ENCODE measurements around the gene SLC6A6. TPM values are rescaled to one million over a fixed set of nuclear protein-coding genes. Genes with fewer than 3 reads are reported as not detected.

The SLC6A6 gene
- polyA plus RNA-seq, 1 donor (not counting 4 experiments of a cell fraction or from before 2014, with no cell fraction given), result 8.3 TPM

- dilution Hi-C loops (cut with MboI; ENCODE audit: extremely low pct_ligation_motif_present, low sequenced_read_pairs), result no loop called here
- no peak overlapping the region for H3K9ac ChIP-seq (ENCODE audit: control insufficient read depth, extremely low read depth, insufficient read depth, low read length)
- no peak for FAIRE-seq
Observed at GRCh38 chr3:14373753-14374376, 28.5 kb upstream of the SLC6A6 start.

GRCh38 chr3:14374444-14374883 is 27.9 kb upstream of the SLC6A6 start:
- H3K9ac ChIP-seq (ENCODE audit: control insufficient read depth, extremely low read depth, insufficient read depth, low read length), result no peak overlapping the region
- DNase-seq (ENCODE audit: low read depth, low spot score), result no peak
- H3K27ac ChIP-seq (ENCODE audit: control insufficient read depth, insufficient read depth, low read length), result no peak overlapping the region
- no peaks in the 10 kb centered on the region for H3K79me2 ChIP-seq (ENCODE audit: control insufficient read depth, insufficient read depth, low read length)
- no peak for FAIRE-seq
- no peaks in the 10 kb centered on the region for H3K9me1 ChIP-seq (ENCODE audit: control insufficient read depth, extremely low read depth, insufficient read depth, low read length)
- no peaks in the 10 kb centered on the region for H4K20me1 ChIP-seq (ENCODE audit: control insufficient read depth, extremely low read depth, insufficient read depth, low read length)
- H2AFZ ChIP-seq (ENCODE audit: control insufficient read depth, low read length), result peak overlapping the region; percentile 16
- H3K4me3 ChIP-seq (ENCODE audit: control insufficient read depth in 2 of 3, extremely low read depth in 1 of 3, insufficient read depth in 2 of 3, low read depth in 1 of 3, low read length in 3 of 3), result no peak overlapping the region
- H3K27me3 ChIP-seq (ENCODE audit: control insufficient read depth, extremely low read depth, insufficient read depth, low read length), result peaks cover 7% of the 10 kb centered on the region
- H3K4me1 ChIP-seq (ENCODE audit: control insufficient read depth, extremely low read depth, insufficient read depth, low read length), result peaks cover 42% of the 10 kb centered on the region
- dilution Hi-C loops (cut with MboI; ENCODE audit: extremely low pct_ligation_motif_present, low sequenced_read_pairs), result no loop called here
- TF ChIP-seq CTCF (optimal IDR thresholded peaks at IDR 0.05 in 1 of 3, IDR thresholded peaks at IDR 0.05 in 1 of 3, conservative IDR thresholded peaks at IDR 0.05 in 1 of 3; ENCODE audit: extremely low read depth in 1 of 3, insufficient read depth in 2 of 3, low read length in 3 of 3) (no peak), EZH2 (IDR thresholded peaks at IDR 0.05; ENCODE audit: low read length) (no peak)
- no peaks in the 10 kb centered on the region for H3K9me3 ChIP-seq (ENCODE audit: control insufficient read depth, low read depth, low read length)
- no peak overlapping the region for H3K4me2 ChIP-seq (ENCODE audit: control insufficient read depth, extremely low read depth, insufficient read depth, low read depth, low read length)
- no peaks in the 10 kb centered on the region for H3K36me3 ChIP-seq (ENCODE audit: control insufficient read depth in 2 of 2, extremely low read depth in 1 of 2, insufficient read depth in 2 of 2, low read length in 2 of 2)

More at GRCh38 chr3:14373753-14374376, 28.5 kb upstream of the SLC6A6 start:
- Histone ChIP-seq H3K4me1 (ENCODE audit: control insufficient read depth, extremely low read depth, insufficient read depth, low read length) (peaks cover 42% of the 10 kb centered on the region), H3K36me3 (ENCODE audit: control insufficient read depth in 2 of 2, extremely low read depth in 1 of 2, insufficient read depth in 2 of 2, low read length in 2 of 2) (no peaks in the 10 kb centered on the region), H2AFZ (ENCODE audit: control insufficient read depth, low read length) (peak overlapping the region; percentile 16), H3K4me2 (ENCODE audit: control insufficient read depth, extremely low read depth, insufficient read depth, low read depth, low read length) (no peak overlapping the region), H3K4me3 (ENCODE audit: control insufficient read depth in 2 of 3, extremely low read depth in 1 of 3, insufficient read depth in 2 of 3, low read depth in 1 of 3, low read length in 3 of 3) (no peak overlapping the region), H3K9me3 (ENCODE audit: control insufficient read depth, low read depth, low read length) (no peaks in the 10 kb centered on the region), H3K79me2 (ENCODE audit: control insufficient read depth, insufficient read depth, low read length) (no peaks in the 10 kb centered on the region), H3K27me3 (ENCODE audit: control insufficient read depth, extremely low read depth, insufficient read depth, low read length) (peaks cover 7% of the 10 kb centered on the region), H3K9me1 (ENCODE audit: control insufficient read depth, extremely low read depth, insufficient read depth, low read length) (no peaks in the 10 kb centered on the region), H4K20me1 (ENCODE audit: control insufficient read depth, extremely low read depth, insufficient read depth, low read length) (no peaks in the 10 kb centered on the region), H3K27ac (ENCODE audit: control insufficient read depth, insufficient read depth, low read length) (no peak overlapping the region)
- no peak for DNase-seq (ENCODE audit: low read depth, low spot score)
- TF ChIP-seq CTCF (optimal IDR thresholded peaks at IDR 0.05 in 1 of 3, IDR thresholded peaks at IDR 0.05 in 1 of 3, conservative IDR thresholded peaks at IDR 0.05 in 1 of 3; ENCODE audit: extremely low read depth in 1 of 3, insufficient read depth in 2 of 3, low read length in 3 of 3), result no peak
- no peak for TF ChIP-seq EZH2 (IDR thresholded peaks at IDR 0.05; ENCODE audit: low read length)
